ENCODE results near the gene DPT. TPM values are rescaled to one million over a fixed set of nuclear protein-coding genes. Genes with fewer than 3 reads are reported as not detected.

Gene DPT
- polyA plus RNA-seq, 1 of the 3 experiments (the other 2 are of a cell fraction), result 0.05 TPM

- TF ChIP-seq ZBTB33 (IDR thresholded peaks at IDR 0.05; ENCODE audit: borderline replicate concordance, low read depth) (no peak), ELF1 (IDR thresholded peaks at IDR 0.05) (no peak), MXI1 (IDR thresholded peaks at IDR 0.05; ENCODE audit: low read depth, low read length) (no peak)
Observed at GRCh38 chr1:168742386-168742785, 13.4 kb upstream of the DPT start (continued).

GRCh38 chr1:168739908-168740307, 10.9 kb upstream of the DPT start:
- Histone ChIP-seq H3K27me3 (ENCODE audit: insufficient read depth) (no peaks in the 10 kb centered on the region), H2AFZ (ENCODE audit: low read depth) (no peak overlapping the region), H3K9me3 (no peaks in the 10 kb centered on the region), H3K9me2 (no peaks in the 10 kb centered on the region), H3K4me2 (no peak overlapping the region), H3K79me2 (ENCODE audit: insufficient read depth) (no peaks in the 10 kb centered on the region), H3K27ac (ENCODE audit: low read depth in 2 of 2, low read length in 1 of 2) (no peak overlapping the region), H3K36me3 (replicated peaks in 1 of 2; ENCODE audit: control insufficient read depth in 1 of 2, insufficient read depth in 2 of 2, low read length in 1 of 2) (no peaks in the 10 kb centered on the region), H3K4me3 (ENCODE audit: low read depth in 2 of 2, low read length in 1 of 2) (no peak overlapping the region), H4K20me1 (ENCODE audit: insufficient read depth) (no peaks in the 10 kb centered on the region), H3K9ac (no peak overlapping the region), H3K4me1 (ENCODE audit: control insufficient read depth in 1 of 2, insufficient read depth in 2 of 2, low read depth in 1 of 2, low read length in 1 of 2) (peaks cover 0 to 16% of the 10 kb centered on the region in 2 experiments; a peak in 2 of 4 replicates), H3F3A (replicated peaks; ENCODE audit: insufficient read depth) (no peaks in the 10 kb centered on the region)
- TF ChIP-seq FOSL2 (IDR thresholded peaks at IDR 0.05; ENCODE audit: borderline replicate concordance, low read depth) (no peak), FOXM1 (IDR thresholded peaks at IDR 0.05; ENCODE audit: low read depth) (no peak)
- no peak for DNase-seq
- WGBS (ENCODE audit: low lambda C conversion rate), result 86% methylated on average over 4 of the region's 4 CpGs
- ChIA-PET POLR2A (no interaction called here), CTCF (interaction anchor here (0.9 to 1.2 kb wide), 2 partner anchors 9 to 16 kb away, joined by 3 to 4 read pairs; no protein-coding TSS in a partner anchor)

- ChIA-PET CTCF (interaction anchor here (1.4 to 2.3 kb wide), 2 partner anchors 8 to 612 kb away, joined by 5 to 7 read pairs; partner anchors contain the start of gene DPT), POLR2A (no interaction called here)
- Histone ChIP-seq H4K20me1 (ENCODE audit: insufficient read depth) (no peaks in the 10 kb centered on the region), H3K27me3 (ENCODE audit: insufficient read depth) (no peaks in the 10 kb centered on the region), H3K9me2 (no peaks in the 10 kb centered on the region), H3K27ac (ENCODE audit: low read depth in 2 of 2, low read length in 1 of 2) (no peak overlapping the region), H3K9ac (no peak overlapping the region), H2AFZ (ENCODE audit: low read depth) (no peak overlapping the region), H3K9me3 (no peaks in the 10 kb centered on the region), H3K4me3 (ENCODE audit: low read depth in 2 of 2, low read length in 1 of 2) (no peak overlapping the region), H3K79me2 (ENCODE audit: insufficient read depth) (no peaks in the 10 kb centered on the region), H3F3A (replicated peaks; ENCODE audit: insufficient read depth) (no peaks in the 10 kb centered on the region), H3K4me1 (ENCODE audit: control insufficient read depth in 1 of 2, insufficient read depth in 2 of 2, low read depth in 1 of 2, low read length in 1 of 2) (peaks cover 0 to 23% of the 10 kb centered on the region in 2 experiments; a peak in 2 of 4 replicates), H3K4me2 (no peak overlapping the region), H3K36me3 (replicated peaks in 1 of 2; ENCODE audit: control insufficient read depth in 1 of 2, insufficient read depth in 2 of 2, low read length in 1 of 2) (no peaks in the 10 kb centered on the region)
- DNase-seq, result no peak
- WGBS (ENCODE audit: low lambda C conversion rate), result 86% methylated on average over 6 of the region's 6 CpGs
- TF ChIP-seq MEF2A (IDR thresholded peaks at IDR 0.05; ENCODE audit: borderline replicate concordance, low read depth) (no peak), GABPA (IDR thresholded peaks at IDR 0.05; ENCODE audit: low read depth) (no peak)
Observed at GRCh38 chr1:168736520-168736919, 7.5 kb upstream of the DPT start.

- H4K20me1 ChIP-seq (ENCODE audit: insufficient read depth), result no peaks in the 10 kb centered on the region
- no peaks in the 10 kb centered on the region for H3K9me2 ChIP-seq
- no peaks in the 10 kb centered on the region for H3F3A ChIP-seq (replicated peaks; ENCODE audit: insufficient read depth)
- no peaks in the 10 kb centered on the region for H3K9me3 ChIP-seq
- DNase-seq, result no peak
- ChIA-PET CTCF (interaction anchor here (1.3 to 2.3 kb wide), 2 partner anchors 376 to 612 kb away, joined by 5 to 7 read pairs; no protein-coding TSS in a partner anchor), POLR2A (no interaction called here)
- H3K4me1 ChIP-seq (ENCODE audit: control insufficient read depth in 1 of 2, insufficient read depth in 2 of 2, low read depth in 1 of 2, low read length in 1 of 2), result peaks cover 0 to 26% of the 10 kb centered on the region in 2 experiments; a peak in 2 of 4 replicates
- no peak overlapping the region for H2AFZ ChIP-seq (ENCODE audit: low read depth)
- H3K4me3 ChIP-seq (ENCODE audit: low read depth in 2 of 2, low read length in 1 of 2), result no peak overlapping the region
- no peak overlapping the region for H3K9ac ChIP-seq
- H3K79me2 ChIP-seq (ENCODE audit: insufficient read depth), result no peaks in the 10 kb centered on the region
- no peak overlapping the region for H3K27ac ChIP-seq (ENCODE audit: low read depth in 2 of 2, low read length in 1 of 2)
- no peaks in the 10 kb centered on the region for H3K27me3 ChIP-seq (ENCODE audit: insufficient read depth)
- 79% methylated on average over 5 of the region's 5 CpGs for WGBS (ENCODE audit: low lambda C conversion rate)
- TF ChIP-seq ELF1 (IDR thresholded peaks at IDR 0.05) (no peak), MEF2A (IDR thresholded peaks at IDR 0.05; ENCODE audit: borderline replicate concordance, low read depth) (no peak), NFIC (IDR thresholded peaks at IDR 0.05; ENCODE audit: borderline replicate concordance) (no peak), MXI1 (IDR thresholded peaks at IDR 0.05; ENCODE audit: low read depth, low read length) (no peak), RCOR1 (IDR thresholded peaks at IDR 0.05; ENCODE audit: low read length) (no peak)
- H3K36me3 ChIP-seq (replicated peaks in 1 of 2; ENCODE audit: control insufficient read depth in 1 of 2, insufficient read depth in 2 of 2, low read length in 1 of 2), result no peaks in the 10 kb centered on the region
- no peak overlapping the region for H3K4me2 ChIP-seq
Observed at GRCh38 chr1:168735974-168736373, 7.0 kb upstream of the DPT start.

All from SK-N-SH (cell line).